GM06990 (cell line): ENCODE measurements around the gene HRK.

Source experiments
- DNase-seq: peaks from one replicate; pipeline ENCODE4 v3.0.0-alpha.2; 2011; ENCODE audit not compliant: insufficient read length; ENCODE audit errors: extremely low read depth
- H3K27me3 ChIP-seq: replicated peaks from 2 replicates; pipeline ENCODE4 v1.6.0; 2011; ENCODE audit warnings: low read length; ENCODE audit not compliant: control insufficient read depth, insufficient read depth
- H3K36me3 ChIP-seq: 2 replicates; pipeline ENCODE4 v1.5.1; 2011; ENCODE audit warnings: low read length; ENCODE audit not compliant: control insufficient read depth, insufficient read depth
- H3K4me3 ChIP-seq: replicated peaks from 2 replicates; pipeline ENCODE4 v1.5.1; 2011; ENCODE audit warnings: low read depth, mild to moderate bottlenecking, control low read depth, low read length
- TF ChIP-seq, protein P1 (sequence below): IDR thresholded peaks from 2 replicates; pipeline ENCODE4 v1.5.1; 2011; ENCODE audit warnings: low read length, control low read depth, mild to moderate bottlenecking, inconsistent platforms; ENCODE audit not compliant: insufficient read depth, poor library complexity, severe bottlenecking

Gene HRK

DNA sequence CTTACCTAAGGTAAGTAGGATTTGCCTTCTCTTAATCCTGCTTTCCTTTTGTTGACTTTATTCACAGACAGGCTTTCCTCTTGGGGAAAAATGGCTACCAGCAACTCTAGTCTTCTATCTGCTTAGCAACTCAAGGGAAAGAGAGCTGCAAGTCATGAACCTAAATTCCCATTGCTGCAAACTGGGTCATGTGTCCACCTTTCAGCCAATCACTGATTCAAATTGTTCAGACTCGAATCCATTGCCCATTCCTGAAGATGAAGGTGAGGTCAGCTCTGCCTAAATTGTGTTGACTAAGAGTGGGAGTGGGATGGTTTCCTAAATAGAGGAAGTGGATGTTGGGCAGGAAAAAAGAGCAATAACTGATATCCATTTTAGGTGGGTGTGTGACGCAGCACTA lies 37.2 kb upstream of the HRK start:
- DNase-seq: no peak
- Histone ChIP-seq H3K4me3 (no peak overlapping the region), H3K27me3 (no peaks in the 10 kb centered on the region), H3K36me3 (no peaks in the 10 kb centered on the region)
- TF ChIP-seq, protein P1, sequence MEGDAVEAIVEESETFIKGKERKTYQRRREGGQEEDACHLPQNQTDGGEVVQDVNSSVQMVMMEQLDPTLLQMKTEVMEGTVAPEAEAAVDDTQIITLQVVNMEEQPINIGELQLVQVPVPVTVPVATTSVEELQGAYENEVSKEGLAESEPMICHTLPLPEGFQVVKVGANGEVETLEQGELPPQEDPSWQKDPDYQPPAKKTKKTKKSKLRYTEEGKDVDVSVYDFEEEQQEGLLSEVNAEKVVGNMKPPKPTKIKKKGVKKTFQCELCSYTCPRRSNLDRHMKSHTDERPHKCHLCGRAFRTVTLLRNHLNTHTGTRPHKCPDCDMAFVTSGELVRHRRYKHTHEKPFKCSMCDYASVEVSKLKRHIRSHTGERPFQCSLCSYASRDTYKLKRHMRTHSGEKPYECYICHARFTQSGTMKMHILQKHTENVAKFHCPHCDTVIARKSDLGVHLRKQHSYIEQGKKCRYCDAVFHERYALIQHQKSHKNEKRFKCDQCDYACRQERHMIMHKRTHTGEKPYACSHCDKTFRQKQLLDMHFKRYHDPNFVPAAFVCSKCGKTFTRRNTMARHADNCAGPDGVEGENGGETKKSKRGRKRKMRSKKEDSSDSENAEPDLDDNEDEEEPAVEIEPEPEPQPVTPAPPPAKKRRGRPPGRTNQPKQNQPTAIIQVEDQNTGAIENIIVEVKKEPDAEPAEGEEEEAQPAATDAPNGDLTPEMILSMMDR: no peak

DNA sequence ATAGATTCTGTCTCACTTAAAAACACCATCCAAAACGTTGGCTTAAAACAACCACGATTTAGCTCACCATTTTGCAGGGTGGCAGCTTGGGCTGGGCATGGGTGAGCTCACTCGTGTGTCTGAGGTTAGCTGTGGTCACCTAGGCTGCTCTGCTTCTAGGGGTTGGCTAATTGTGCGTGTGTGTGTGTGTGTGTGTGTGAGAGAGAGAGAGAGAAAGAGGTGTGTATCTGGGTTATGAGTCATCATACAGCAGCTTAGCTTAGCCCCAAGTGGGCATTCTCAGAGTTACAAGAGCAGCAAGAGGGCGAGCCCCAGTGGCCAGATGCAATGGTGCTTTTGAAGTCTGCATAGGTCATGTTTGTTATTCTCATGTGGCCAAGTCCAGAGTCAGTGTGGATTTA lies 35.5 kb upstream of the HRK start:
- peak; percentile 43 for DNase-seq
- TF ChIP-seq, protein P1: peak; percentile 53
- H3K4me3 ChIP-seq: no peak overlapping the region
- no peaks in the 10 kb centered on the region for H3K27me3 ChIP-seq
- no peaks in the 10 kb centered on the region for H3K36me3 ChIP-seq

DNA sequence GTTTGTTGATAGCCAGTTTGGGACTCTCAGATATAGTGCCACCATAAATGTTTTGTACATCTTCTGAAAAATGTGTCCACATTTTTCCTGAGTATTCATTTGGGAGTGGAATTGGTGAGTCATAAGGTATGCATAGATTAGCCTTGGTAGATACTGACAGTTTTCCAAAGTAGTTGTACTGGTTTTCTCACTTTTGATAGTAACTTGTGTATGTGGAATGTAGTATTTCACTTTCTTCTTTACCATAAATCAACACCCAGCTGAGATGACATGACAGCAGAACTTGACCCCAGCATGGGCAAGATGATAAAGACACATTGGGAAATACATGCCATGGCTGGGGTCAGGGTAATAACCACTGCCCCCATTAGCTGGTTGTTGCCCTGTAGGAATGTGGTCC lies 34.9 kb upstream of the HRK start:
- DNase-seq: no peak
- H3K4me3 ChIP-seq: no peak overlapping the region
- H3K36me3 ChIP-seq: no peaks in the 10 kb centered on the region
- no peaks in the 10 kb centered on the region for H3K27me3 ChIP-seq
- TF ChIP-seq, protein P1: no peak

DNA sequence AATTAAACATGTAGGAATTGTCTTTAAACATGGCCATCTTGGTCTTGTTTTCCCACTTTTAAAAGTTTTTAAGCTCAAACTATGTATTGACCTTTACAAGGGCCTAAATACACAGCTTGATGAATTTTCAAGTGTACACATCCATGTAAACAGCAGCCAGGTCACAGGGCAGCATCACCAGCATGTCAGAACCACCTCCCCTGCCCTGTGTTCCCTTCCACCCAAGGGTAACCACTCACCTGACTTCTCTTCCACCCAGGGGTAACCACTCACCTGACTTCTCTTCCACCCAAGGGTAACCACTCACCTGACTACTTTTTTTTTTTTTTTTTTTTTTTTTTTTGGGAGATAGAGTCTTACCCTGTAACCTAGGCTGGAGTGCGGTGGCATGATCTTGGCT lies 34.1 kb upstream of the HRK start:
- Histone ChIP-seq H3K36me3 (no peaks in the 10 kb centered on the region), H3K27me3 (no peaks in the 10 kb centered on the region), H3K4me3 (no peak overlapping the region)
- TF ChIP-seq, protein P1: no peak
- DNase-seq: no peak

DNA sequence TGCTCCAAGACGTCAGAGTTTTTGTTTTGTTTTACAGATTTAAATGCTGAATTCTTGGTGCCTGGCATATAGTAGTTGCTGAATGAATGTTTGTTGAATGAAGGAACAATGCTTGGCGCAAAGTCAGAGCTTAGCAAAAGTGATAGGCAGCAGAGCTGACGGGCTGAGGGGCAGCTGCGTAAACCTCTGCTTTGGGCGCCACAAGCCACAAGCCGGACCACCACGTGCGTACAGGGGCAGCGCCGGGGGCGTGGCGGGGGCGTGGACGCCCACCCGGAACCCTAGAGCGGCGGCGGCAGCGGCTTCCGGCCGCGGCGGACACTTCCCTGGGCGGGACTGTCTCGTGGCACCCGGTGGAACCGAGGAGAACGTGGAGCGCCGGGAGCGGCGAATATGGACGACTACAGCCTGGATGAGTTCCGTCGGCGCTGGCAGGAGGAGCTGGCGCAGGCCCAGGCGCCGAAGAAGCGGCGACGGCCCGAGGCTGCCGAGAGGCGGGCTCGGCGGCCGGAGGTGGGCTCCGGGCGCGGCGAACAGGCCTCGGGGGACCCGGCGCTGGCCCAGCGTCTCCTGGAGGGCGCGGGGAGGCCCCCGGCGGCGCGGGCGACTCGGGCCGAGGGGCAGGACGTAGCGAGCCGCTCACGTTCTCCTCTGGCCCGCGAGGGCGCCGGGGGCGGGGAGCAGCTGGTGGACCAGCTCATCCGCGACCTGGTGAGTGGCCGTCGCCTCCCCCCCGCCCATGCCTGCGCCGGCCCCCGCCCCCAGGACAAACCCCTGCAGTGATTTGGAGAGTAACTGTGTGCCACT lies 29.6 kb upstream of the HRK start, which contains the start of gene FBXW8:
FBXW8 (plus strand) TSS at position 306 of the 807 bp plus-strand sequence; CDS start at position 394, 88 bp downstream.
- no peaks in the 10 kb centered on the region for H3K36me3 ChIP-seq
- TF ChIP-seq, protein P1: no peak
- H3K4me3 ChIP-seq: peak within 1 kb of the TSS; percentile 76
- peak; percentile 88 for DNase-seq
- H3K27me3 ChIP-seq: no peaks in the 10 kb centered on the region
